ENCODE results near the gene IRF2BP1.

Gene IRF2BP1

GRCh38 chr19:45860359-45861259 lies 25.3 kb downstream of the IRF2BP1 start:
- DNase-seq (ENCODE audit: low spot score): no peak

DNA sequence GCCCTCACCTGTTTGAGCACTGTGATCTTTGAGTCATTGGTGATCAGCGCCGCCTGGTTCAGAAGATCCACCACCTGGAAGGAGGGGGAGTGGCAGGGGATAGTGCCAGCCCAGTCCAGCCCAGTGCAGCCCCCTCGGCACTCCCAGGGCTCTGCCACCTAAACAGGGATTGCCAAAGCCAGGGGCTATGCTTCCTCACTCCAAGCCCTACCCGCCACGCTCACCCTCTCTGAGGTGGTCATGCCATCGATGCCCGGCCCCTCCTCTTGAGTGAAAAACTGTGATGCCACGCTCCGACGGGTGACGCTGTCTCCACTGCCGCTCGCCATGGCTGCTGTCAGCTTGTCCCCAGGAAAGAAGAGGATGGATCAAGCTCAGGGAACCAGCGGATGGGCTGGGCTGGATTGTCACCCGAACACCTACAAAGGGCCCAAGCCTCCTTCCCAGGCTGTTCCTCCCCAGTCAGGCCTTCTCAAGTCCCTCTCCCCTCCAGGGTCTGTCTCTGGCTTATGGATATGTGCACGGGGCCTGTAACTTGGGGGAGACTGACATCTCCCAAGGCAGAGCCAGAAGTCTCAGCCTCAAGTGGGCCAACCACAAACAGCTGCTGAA lies 31.7 kb downstream of the IRF2BP1 start:
- DNase-seq (ENCODE audit: low spot score): no peak

GRCh38 chr19:45852983-45853382 lies 33.0 kb downstream of the IRF2BP1 start:
- DNase-seq (ENCODE audit: low spot score): no peak

DNA sequence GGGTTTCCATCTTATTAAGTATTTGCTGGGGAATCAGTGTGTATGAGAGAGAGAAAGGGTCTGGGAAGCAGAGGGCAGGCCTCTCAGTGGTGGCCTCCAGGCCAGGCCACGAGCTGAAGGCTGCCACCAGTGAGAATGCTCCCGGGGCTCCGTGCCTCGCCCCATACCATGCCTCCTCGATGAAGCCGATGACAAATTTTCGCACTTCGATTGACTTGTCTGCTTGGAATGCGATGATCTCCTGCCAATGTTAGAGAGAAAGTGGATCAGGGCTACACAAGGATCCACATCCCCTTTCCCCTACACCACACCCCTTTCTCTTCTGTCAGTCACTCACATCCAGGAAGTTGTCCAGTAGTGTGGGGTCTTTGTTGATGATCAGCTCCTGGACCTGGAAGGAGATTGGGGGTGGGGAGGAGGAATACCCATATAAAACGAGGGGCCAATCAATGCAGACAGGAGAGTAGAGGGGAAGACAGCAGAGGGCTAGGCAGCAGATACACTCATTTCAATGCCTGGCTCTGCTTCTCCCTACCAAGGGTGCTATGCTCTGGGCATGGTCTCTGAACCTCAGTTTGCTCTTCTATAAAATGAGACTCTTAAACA lies 33.7 kb downstream of the IRF2BP1 start:
- no peak for DNase-seq (ENCODE audit: low spot score)

- no peak for DNase-seq (ENCODE audit: low spot score)
Observed at GRCh38 chr19:45848922-45849321, 37.0 kb downstream of the IRF2BP1 start.

DNA sequence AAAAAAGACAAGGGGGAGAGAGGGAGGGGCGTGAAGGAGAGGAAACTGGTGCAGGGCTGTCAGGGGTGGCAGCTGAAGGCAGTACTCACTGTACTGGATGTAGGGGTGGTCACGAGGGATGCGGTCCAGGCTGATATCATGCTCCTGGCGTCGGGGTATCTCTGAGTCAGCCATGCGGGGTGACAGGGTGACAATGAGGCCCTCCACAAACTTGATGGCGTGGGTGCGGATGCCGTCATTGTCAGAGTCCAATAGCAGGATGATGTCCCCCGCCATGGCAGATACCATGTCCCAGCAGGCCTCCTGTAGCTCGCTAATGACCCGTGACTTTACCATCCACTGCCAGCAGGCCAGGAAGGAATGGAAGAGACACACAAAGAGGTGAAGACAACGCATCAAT lies 38.3 kb downstream of the IRF2BP1 start:
- DNase-seq (ENCODE audit: low spot score): no peak

- no peak for DNase-seq (ENCODE audit: low spot score)
Observed at GRCh38 chr19:45842198-45842597, 43.7 kb downstream of the IRF2BP1 start.

GRCh38 chr19:45834970-45835369 lies 51.0 kb downstream of the IRF2BP1 start:
- DNase-seq (ENCODE audit: low spot score): no peak
